ENCODE data around the gene ANKUB1.
"Not testable (repeated sequence)": the region's sequence is repeated elsewhere in the genome, so short reads cannot be mapped to it uniquely, and the experiment has no call there.

Gene ANKUB1

GRCh38 chr3:149792452-149793270, at the start of gene ANKUB1:
Gene ANKUB1 (minus strand): TSS chr3:149792554. CDS start chr3:149792366, 188 bp downstream.
- no peak for DNase-seq

- DNase-seq = no peak
These were observed 47.5 kb upstream of the ANKUB1 start for GRCh38 chr3:149839896-149840295.

GRCh38 chr3:149839469-149839868, 47.1 kb upstream of the ANKUB1 start:
- not testable (repeated sequence) for DNase-seq

- not testable (repeated sequence) for DNase-seq
These were observed 46.1 kb upstream of the ANKUB1 start for GRCh38 chr3:149838491-149838890.

- no peak for DNase-seq
These were observed 40.9 kb upstream of the ANKUB1 start for GRCh38 chr3:149833241-149833640.

- DNase-seq = no peak
These were observed 39.7 kb upstream of the ANKUB1 start for GRCh38 chr3:149832086-149832485.

GRCh38 chr3:149831321-149831720, 39.0 kb upstream of the ANKUB1 start:
- DNase-seq = no peak

GRCh38 chr3:149830902-149831301, 38.5 kb upstream of the ANKUB1 start:
- DNase-seq = no peak

- not testable (repeated sequence) for DNase-seq
These were observed 37.3 kb upstream of the ANKUB1 start for GRCh38 chr3:149829631-149830030.

GRCh38 chr3:149828390-149828789, 36.0 kb upstream of the ANKUB1 start:
- DNase-seq = no peak

GRCh38 chr3:149826636-149827035, 34.3 kb upstream of the ANKUB1 start:
- DNase-seq = no peak

- DNase-seq = no peak
These were observed 27.8 kb upstream of the ANKUB1 start for GRCh38 chr3:149820183-149820582.

GRCh38 chr3:149819432-149819831, 27.1 kb upstream of the ANKUB1 start:
- no peak for DNase-seq

GRCh38 chr3:149816986-149817385, 24.6 kb upstream of the ANKUB1 start:
- no peak for DNase-seq

- no peak for DNase-seq
These were observed 24.0 kb upstream of the ANKUB1 start for GRCh38 chr3:149816311-149816710.

- DNase-seq = no peak
These were observed 23.4 kb upstream of the ANKUB1 start for GRCh38 chr3:149815728-149816127.

GRCh38 chr3:149815321-149815720, 23.0 kb upstream of the ANKUB1 start:
- no peak for DNase-seq

GRCh38 chr3:149813367-149814281, 21.3 kb upstream of the ANKUB1 start:
- no peak for DNase-seq

GRCh38 chr3:149812606-149813366, 20.4 kb upstream of the ANKUB1 start, which contains the start of gene RNF13:
Gene RNF13 (plus strand): TSS chr3:149813215. CDS start chr3:149846027, 32,812 bp downstream.
- DNase-seq = peak; percentile 90 to 91

GRCh38 chr3:149812165-149812605, 19.8 kb upstream of the ANKUB1 start:
- DNase-seq = no peak

GRCh38 chr3:149810846-149811245, 18.5 kb upstream of the ANKUB1 start:
- no peak for DNase-seq

- no peak for DNase-seq
These were observed 17.3 kb upstream of the ANKUB1 start for GRCh38 chr3:149809699-149810098.
